H1 (cell line): Measurements from ENCODE around the gene DIP2C.

ENCODE experiments used
- CREB1 ChIP-seq: IDR thresholded peaks from 2 replicates; pipeline ENCODE4 v1.6.1; 2012; ENCODE audit warnings: inconsistent platforms
- CTCF ChIP-seq, 3 experiments: IDR thresholded peaks; 1 replicate in 2 of 3; 2 replicates in 1 of 3; pipeline versions ENCODE4 v1.5.1 to v1.6.1; 2011; ENCODE audit warnings: low read length in 3 of 3, mild to moderate bottlenecking in 3 of 3, inconsistent platforms in 2 of 3, low read depth in 1 of 3, moderate library complexity in 1 of 3; ENCODE audit not compliant: insufficient read depth in 1 of 3; ENCODE audit errors: control extremely low read depth in 1 of 3
- GABPA ChIP-seq: IDR thresholded peaks from 2 replicates; pipeline ENCODE4 v1.6.1; 2011; ENCODE audit warnings: mild to moderate bottlenecking, low read length, moderate library complexity, borderline replicate concordance; ENCODE audit not compliant: insufficient read depth
- HDAC2 ChIP-seq, 2 experiments: fragments of 300-600 bp in 1 of 2; sonication (generic) in 1 of 2; IDR thresholded peaks; 2 replicates each; pipeline ENCODE4 v1.6.1; 2011 to 2012; ENCODE audit warnings: low read depth in 2 of 2, low read length in 2 of 2, mild to moderate bottlenecking in 2 of 2, moderate library complexity in 2 of 2, borderline replicate concordance in 1 of 2, inconsistent platforms in 1 of 2
- JUN ChIP-seq: IDR thresholded peaks from 2 replicates; pipeline ENCODE4 v1.6.1; 2011; ENCODE audit warnings: low read depth, mild to moderate bottlenecking, improper control_type of control experiment, low read length
- POLR2AphosphoS5 ChIP-seq: IDR thresholded peaks from 2 replicates; pipeline ENCODE4 v1.6.1; 2011; ENCODE audit warnings: low read depth, low read length
- SP1 ChIP-seq: IDR thresholded peaks from 2 replicates; pipeline ENCODE4 v1.6.1; 2011; ENCODE audit warnings: low read depth, low read length
- TCF12 ChIP-seq: IDR thresholded peaks from 2 replicates; pipeline ENCODE4 v1.6.1; 2011; ENCODE audit warnings: low read depth, mild to moderate bottlenecking, low read length
- TEAD4 ChIP-seq: IDR thresholded peaks from 2 replicates; pipeline ENCODE4 v1.6.1; 2012; ENCODE audit warnings: low read depth, low read length, inconsistent platforms, mixed read lengths
- ZNF274 ChIP-seq: IDR thresholded peaks from 2 replicates; pipeline ENCODE4 v1.7.0; 2012; ENCODE audit warnings: low read length, borderline replicate concordance; ENCODE audit errors: extremely low read depth

- TF ChIP-seq CREB1 (no peak), JUN (no peak), HDAC2 (IDR thresholded peaks at IDR 0.05; ENCODE audit: borderline replicate concordance in 1 of 2, low read depth in 2 of 2, low read length in 2 of 2) (no peak), CTCF (IDR thresholded peaks at IDR 0.05; ENCODE audit: control extremely low read depth in 1 of 3, insufficient read depth in 1 of 3, low read depth in 1 of 3, low read length in 3 of 3) (no peak), ZNF274 (no peak), GABPA (no peak), SP1 (no peak), TCF12 (no peak), POLR2AphosphoS5 (no peak), TEAD4 (no peak)
These were observed 172.7 kb downstream of the DIP2C start for GRCh38 chr10:516764-517163.
